Measurements from ENCODE around the gene NCAM1.

Gene NCAM1

DNA sequence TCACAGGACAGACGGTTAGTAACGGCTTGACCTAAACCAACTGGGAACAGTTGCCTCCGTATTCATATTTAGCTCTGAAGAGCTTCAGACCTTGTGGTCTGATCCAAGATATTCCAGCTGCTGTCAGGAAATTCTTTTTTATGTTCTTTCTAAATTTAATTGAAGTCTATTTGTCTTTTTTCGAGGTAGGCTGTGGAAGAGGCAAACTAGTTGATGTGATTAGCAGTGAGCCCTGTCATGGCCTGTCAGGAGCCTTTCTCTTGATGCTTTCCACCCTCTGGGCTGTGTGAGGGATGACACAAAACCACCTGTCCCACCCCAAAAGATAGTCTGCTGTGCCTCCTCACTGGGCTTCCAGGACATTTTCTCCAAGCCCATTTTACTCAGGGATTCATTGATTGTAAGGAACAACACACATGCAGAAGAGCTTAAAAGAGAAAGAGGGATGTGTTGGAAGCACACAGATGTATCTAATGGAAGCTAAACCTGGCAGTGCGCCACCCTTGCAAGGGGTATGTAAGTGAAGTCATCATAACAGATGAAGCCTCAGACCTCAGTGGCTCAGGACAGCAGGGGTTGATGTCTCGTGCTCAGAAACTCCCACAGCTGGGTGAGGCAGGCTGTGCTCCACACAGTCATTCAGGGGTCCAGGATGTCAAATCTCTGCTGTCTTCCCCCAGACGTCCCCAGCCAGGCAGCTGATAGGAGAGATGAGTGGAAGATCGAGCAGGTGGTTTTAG is 170.0 kb downstream of the NCAM1 start:
- no peak for ATAC-seq
- DNase-seq, result no peak

DNA sequence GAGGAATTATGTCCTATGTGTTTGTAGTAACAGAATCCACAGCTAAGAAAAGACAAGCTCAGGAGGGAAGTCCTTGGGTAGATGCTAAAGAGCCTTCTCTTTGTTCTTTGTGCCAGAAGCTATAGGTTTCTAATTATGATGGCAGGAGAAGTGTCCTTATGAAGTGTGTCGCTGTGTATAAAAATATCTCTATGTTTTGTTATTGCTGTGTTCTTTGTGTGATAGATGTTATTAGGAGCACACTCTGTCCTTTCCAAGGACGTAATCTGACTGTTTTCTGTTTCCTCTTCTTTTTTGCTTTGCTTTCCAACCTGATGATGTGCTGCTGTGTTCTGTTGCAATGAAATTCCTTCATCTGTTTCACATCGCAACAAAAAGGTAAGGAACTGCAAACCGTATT is 171.9 kb downstream of the NCAM1 start:
- ATAC-seq (no peak), DNase-seq (no peak)

DNA sequence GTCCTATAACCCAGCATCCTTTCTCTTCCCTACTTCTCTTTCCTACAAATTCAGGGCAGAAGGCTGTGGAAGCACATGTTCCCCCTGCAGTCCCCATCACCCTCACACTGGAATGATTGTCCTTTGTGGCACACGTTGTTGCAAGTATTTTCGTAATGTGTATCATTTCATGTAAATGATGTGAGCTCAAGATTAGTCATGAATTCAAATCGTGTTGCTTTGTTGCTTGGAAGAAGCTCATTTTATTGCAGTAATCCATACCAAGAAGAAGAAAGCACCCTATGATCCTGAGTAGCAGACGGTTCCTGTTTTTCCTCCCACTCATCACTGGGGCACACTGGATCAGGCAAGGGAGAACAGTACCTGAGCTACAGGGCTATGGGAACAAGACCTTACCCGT is 173.4 kb downstream of the NCAM1 start:
- ATAC-seq (no peak), DNase-seq (no peak)

DNA sequence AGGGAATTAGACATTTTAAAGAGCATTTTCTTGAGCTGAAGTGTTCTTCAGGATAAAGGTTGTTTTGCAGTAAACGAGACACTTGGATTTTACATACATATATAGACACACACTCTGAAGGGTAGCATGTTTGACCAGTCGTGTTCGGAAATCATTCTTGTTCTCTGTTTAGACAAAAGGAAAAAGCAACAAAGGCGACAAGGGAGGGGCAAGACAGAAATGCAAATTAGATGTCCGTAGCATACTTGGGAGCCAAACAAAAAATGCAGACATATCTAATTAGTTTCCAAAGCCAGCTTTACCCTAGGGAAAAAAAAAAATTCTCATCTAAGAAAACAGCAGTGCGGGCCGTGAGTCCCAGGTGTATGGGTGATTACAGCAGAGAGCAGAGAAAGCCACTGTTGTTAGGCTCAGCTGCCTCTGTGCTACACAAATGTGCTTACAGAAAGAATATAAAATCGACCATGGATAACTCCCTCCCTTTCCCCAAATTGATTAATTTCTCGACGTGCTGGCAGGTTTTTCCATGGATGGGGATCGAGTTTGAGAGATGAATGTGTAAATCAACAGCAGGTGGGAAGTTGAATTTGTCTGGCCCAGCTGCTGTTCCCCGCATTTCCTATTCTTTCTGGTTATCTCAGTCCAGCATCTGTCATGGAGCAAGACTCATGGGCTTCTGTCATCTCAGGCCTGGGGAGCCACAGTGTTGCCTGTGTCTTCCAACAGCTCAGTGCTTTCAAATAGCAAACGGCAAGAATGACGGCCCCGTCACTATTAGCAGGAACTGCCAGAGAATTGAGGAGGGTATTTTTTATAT is 176.7 kb downstream of the NCAM1 start:
- ATAC-seq (no peak), DNase-seq (no peak)

DNA sequence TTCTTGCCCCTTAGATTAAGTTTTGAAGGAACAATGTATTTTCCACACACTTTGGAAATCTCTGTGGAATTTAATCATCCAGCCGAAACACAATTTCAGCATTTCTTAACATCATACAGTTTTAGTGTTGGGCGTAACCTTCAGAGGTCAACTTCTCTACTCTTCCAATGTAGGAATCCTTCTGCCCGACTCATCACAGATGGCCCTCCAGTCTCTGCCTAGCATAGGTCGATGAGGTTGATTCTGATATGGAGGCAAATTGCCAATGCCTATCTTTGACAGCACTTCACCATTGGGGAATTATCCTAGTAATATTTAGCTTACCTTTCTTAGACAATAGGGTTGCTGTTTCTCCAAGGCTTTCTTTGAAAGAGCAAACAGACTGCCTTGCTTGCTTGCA is 177.5 kb downstream of the NCAM1 start:
- no peak for ATAC-seq
- DNase-seq, result no peak

DNA sequence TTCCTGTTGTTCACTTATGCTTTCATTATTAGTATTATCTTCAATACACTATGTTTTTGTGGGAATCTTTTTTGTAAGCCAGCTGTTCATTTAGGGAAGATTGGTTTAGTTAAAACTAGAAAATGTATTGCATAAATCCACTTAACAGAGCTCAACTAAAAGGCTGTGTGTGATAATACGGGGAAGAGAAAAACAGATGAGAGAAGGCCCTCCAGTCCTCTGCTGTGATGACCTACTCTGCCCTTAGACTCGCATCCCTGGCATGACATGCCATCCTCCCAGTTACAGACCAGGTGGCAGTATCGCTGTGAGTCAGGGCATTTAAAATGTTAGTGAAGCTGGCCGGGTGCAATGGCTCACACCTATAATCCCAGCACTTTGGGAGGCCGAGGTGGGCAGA is 179.8 kb downstream of the NCAM1 start:
- ATAC-seq (no peak), DNase-seq (no peak)

DNA sequence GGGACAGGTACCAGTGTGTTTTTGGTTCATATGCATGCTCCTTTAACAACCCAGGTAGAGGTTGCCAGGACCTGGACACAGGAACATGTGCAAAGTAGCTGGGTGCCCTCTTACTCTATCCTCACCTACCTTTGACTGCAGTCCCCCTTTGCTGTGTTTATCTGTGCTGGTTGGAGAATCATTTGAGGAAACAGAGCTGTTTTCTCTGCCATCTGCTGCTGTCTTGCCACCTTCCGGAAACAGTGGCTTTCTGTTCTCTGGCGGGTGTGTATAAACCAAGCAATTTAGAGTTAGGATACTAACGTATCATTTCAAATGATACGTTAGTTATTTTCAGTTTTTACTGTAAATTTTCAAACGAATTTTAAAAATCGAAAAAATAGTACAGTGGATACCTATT is 181.3 kb downstream of the NCAM1 start:
- DNase-seq (no peak), ATAC-seq (no peak)

DNA sequence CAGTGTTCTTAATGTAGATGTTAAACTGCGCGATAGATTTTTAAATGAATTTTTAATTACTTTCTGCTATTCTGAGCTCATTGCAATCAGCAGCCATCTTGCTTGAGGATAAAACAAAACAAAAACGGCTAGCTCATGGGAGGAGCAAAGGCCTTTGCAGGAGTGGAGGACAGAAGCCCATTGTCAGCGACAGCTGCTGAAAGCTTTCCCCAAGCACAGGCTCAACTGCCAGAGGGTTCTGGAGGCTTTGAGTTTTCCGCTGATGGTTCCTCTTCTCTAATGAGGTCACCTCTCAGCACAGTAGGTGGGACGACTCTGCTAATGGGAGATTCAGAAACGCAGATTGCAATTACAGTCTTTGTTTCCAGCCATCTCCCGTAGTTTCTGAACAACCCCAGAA is 186.0 kb downstream of the NCAM1 start:
- no peak for DNase-seq

DNA sequence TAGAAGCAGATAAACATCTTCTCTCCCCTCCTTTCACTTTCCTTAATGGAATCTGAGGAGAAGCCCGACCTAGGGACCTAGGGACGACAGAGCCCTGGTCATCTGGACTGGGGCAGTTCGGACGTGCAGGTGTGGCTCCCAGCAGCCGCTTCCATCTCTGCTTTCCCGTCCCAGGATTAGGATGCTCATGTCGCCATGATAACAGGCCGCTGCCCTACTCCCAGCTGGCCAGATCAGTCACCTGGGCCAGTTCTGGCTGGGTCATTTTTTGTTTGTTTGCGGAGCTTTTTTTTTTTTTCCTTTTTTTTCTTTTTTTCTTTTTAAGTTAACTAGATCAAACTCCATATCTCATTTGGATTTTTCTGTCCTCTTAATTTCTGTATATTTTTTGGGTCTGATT is 186.9 kb downstream of the NCAM1 start:
- ATAC-seq, result no peak

More for the DNA sequence above, 186.0 kb downstream of the NCAM1 start:
- no peak for ATAC-seq

DNA sequence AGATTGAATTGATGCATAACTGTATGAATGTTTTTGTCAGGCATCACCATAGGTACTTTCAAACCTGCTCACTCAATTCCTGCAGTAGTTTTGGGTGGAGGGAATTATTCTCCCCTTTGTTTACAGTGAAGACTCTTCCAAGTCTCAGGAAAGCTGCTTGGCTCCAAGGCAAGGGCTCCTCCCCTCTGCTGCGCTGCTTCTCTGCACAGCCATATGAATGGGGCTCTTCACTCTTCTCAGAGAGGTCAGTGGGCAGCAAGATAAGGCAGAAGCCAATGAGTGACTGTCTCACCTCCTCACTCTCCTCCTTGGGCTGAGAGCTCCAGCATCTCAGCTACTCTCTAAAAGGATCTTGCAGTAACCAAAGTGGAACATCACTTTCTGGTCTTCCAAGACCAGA is 187.4 kb downstream of the NCAM1 start:
- no peak for ATAC-seq
- DNase-seq, result no peak

More for the DNA sequence above, 186.9 kb downstream of the NCAM1 start:
- no peak for DNase-seq

DNA sequence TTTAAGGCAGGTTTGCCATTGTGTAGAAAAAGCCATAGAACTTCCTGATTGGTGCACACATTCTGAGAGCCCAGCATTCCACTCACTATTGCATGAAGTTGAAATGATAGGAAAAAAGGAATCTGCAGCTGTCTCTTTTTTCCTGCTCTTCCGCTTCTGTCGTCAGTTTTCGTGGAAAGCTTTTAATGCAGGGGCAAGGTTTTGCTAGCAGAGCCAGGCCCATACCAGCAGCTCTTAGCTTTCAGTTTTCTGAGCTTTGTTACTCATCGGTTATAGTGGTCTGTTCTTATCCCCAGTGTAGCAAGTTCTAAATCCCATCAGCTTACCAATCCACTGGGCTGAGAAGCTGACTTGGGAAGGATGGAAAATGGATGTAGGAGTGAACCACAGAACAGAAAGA is 190.3 kb downstream of the NCAM1 start:
- DNase-seq (no peak), ATAC-seq (no peak)

DNA sequence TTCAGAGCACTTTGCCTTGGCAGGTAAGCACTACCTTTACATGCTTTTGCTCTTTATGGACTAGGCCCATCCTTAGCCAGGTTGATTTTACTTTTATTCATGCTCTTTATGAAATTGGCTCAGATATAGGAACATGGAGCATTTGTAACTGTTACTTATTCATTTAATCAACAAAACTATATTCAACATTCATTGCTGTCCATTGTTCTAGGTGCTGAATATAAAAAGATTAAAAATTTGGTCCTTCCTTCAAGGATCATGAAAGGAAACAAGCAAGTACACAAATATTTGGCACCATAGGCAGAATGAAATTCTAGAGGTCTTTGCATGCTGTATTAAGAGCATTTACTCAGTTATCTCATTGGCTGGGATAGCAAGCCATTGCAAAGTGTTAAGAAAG is 191.3 kb downstream of the NCAM1 start:
- DNase-seq (no peak), ATAC-seq (no peak)

DNA sequence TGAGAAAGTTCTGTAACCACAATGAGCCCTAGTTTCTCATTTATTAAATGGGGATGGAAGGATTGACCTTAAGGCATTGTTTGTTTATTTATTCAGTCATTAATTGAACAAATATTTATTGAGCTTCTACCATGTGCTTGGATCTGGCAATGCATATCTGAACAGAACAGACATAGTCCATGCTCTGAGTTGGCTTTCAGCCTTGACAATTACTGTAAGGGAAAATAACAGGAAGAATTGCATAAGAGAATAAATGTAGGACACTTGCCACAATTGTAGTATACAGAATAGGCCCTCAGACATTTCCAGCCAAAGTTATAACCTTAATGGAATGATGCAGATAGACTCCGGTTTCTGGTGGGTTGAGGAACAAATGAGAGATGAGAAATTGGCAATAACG is 192.6 kb downstream of the NCAM1 start:
- no peak for ATAC-seq
- DNase-seq, result no peak

DNA sequence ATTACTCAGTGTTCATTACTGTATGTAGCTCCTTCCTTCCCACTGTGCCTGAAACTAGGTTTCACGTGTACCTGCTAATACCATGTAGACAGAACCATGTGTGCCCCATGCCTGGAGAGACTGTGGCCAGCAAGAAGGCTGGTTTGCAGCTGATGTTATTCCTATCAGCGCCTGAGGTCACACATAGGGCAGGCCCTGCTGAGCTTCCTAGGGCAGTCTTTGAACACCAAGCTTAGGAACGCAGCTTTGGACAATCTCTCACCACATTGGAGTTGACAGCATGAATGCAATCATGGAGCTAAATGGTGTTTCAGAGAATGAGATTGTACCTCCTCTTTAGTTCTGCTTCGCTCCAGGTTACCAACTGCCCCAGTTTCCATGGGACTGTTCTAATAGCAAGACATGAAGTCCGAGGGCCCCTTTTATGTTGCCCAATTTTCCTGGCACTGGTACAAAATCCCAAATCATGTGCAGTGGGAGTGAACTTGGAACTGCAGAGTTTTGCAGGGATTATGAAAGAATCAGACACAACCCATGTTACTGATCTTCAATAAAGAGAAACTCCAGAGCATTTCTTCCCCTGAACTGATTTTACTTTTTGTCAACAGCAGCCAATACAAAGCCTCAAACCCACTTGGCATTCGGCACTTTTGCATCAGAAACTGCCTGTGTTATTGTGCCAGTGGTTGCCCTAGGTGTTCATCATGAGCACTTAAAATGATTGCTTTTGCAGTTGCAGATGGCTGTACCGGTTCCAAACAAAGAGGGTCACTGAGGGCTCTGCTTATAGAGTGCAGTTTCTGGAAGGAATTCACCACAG is 199.0 kb downstream of the NCAM1 start:
- ATAC-seq, result no peak
- DNase-seq, result no peak

DNA sequence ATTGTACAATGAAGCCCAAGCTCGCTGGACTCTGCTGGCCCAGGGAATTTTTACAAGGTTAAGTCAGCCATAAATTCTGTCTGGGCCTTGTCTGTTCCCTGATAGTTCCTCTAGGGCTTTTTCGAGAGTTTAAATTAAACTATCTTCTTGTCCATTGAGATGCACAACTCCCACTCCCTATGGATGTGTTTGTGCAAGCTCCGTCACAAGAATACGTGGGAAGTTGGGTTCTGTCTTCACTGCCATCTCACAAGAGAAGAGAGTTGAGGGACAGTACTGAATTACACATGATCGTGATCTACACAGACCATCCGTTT is 199.5 kb downstream of the NCAM1 start:
- no peak for ATAC-seq

DNA sequence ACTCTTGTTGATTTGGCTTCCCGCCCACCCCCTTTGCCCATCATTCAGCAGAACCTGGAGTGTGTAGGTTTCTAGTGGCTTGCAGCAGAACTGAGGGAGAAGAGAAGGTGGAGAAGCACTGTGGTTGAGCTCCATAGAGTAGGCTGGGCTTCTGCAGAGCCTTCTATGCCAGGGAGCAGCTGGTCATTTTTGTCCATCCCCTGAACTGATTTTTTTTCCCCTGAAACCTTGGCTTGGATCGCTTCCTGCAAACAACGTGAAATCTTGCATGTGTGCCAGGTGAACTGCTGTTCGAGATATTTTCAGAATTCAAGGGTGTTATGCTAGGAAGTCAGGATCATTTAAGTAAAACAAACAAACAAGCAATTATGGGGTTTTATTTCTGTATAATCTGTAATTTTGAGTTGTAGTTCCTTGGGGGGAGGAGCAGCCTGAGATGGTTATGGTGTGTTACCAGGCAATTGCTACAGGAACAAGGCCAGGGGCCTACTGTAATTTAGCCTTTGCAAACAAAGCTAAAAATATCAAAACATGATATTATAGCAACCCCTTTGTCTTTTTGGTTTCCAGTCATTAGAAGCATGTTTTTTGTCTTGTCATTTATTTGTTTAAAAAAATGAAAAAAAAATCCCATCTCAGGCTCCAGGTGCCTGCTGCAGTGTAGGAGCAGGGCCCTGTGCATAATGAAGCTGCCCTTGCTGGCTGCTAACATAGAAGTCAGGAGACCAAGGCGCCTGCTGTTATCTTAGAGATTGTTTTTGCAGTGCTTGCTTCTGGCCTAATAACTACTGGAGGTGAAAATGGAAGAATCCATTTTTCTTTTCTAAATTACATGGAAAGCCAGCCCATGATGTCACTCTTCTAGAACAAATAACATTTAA is 200.7 kb downstream of the NCAM1 start:
- DNase-seq (no peak), ATAC-seq (no peak)

More for the DNA sequence above, 199.5 kb downstream of the NCAM1 start:
- DNase-seq, result no peak

DNA sequence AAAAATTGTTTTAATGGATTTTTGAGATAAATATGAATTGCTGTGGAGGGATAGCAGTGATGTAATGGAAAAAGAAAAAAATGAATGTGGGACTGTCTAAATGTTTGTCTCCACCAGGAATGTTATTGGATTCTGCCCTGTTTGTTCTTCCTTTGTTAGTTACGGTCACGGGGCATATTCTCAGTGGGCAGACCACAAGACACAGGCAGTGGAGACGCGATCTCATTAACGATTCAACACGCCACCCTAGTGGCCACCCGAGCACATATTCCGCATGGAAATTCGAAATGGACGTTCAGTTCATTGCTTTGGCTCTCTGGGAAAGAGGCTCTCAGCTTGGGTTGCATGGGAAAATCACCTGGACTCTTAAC is 201.4 kb downstream of the NCAM1 start:
- no peak for ATAC-seq
- no peak for DNase-seq

DNA sequence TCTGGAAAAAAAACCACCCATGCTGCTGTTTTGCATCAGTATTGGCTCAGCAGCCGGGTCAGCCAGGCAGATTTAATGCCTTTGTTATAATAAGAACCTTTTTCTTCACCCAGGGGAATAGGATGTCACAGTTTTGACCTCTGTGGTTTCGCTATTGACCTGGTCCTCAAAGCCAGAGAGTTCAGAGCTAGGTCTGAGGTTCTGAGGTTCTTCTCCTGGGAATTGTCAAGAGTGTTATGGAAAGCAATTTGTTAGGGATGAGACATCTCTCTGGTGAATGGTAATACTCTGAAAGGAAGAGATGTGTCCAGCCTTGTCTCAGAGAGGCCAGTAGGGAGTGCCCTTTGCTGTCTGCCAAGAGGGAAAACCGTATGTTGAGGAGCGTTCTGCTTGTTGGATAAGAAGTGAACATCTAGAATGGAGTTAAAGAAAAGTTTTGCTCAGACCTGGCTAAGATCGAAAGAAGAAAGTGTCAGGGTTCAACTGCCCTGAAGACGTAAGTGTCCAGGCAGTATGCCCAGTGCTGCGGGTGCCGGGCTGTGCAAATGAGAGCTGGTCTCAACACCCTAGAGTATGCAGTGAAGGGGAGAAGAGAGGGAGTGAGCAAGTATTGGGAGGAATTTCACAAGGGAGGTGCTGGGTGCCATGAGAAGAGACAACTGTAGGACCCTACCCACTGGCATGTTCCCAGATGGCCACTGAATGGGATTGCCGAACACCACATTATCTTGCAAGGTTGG is 202.2 kb downstream of the NCAM1 start:
- no peak for DNase-seq

DNA sequence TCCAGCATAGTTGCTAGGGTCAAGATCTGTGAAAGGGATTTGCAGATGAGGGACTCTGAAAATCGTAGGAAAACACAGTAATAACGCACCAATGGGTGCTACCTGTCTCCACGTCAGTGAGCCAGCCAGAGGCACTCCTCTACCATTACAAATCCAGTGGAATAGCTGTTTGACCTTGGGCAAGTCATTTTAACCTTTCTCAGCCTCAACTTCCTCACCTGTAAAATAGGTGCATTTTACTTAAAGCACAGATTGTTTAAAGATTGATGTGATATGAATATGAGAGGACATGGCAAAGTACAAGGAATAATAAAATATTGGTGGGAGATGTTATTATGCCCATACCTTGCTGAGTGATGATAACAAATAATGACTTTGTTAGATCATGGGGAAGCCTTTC is 205.1 kb downstream of the NCAM1 start:
- ATAC-seq (no peak), DNase-seq (no peak)

More for the DNA sequence above, 202.2 kb downstream of the NCAM1 start:
- ATAC-seq, result no peak

DNA sequence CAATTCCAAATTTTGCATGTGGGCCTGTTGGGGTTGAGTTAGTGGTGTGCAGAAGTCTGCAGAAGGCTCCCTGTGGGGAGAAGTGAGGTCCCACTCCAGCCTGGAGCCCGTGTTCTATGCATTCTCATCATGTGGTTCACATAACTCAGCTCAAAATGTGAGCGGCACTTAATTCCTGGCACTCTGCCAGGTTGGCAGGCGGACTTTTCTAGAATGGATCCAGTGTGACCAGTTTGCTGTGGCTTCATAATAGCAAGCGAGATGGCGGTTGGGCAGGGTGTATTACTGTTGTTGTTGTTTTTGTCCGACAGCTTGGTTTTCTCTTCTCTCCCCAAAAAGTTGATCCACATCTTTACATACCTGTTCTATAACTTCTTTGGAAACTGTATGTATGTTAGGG is 206.4 kb downstream of the NCAM1 start:
- DNase-seq, result no peak
- ATAC-seq, result no peak
